HepG2 (cell line): ENCODE measurements around the gene EPDR1. TPM values are rescaled to one million over a fixed set of nuclear protein-coding genes. Genes with fewer than 3 reads are reported as not detected.

Experiments used
- ATAC-seq: fragments of 200-7000 bp; cut with Tn5 transposase; 3 replicates; pipeline ENCODE4 v1.9.1; 2020; ENCODE audit warnings: mild to moderate bottlenecking, moderate library complexity
- BruUV-seq: library from RNA; stranded (reverse); fragments of 400-500 nt; replicated peaks from 2 replicates; lab custom pipeline; 2021; lab: Mats Ljungman, UMichigan
- CTCF ChIA-PET: fragments of 300-600 bp; formaldehyde crosslinking; extraction: SDS; loops from one replicate; lab custom pipeline; 2021; ENCODE audit warnings: low total read pairs, inconsistent platforms, low intra/inter-chr PET ratio; lab: Yijun Ruan, JAX
- POLR2A ChIA-PET: fragments of 350-600 bp; sonication (Branson Sonifier 250); formaldehyde crosslinking; loops from one replicate; lab custom pipeline; 2020; ENCODE audit warnings: antibody characterized with exemption, inconsistent platforms; lab: Yijun Ruan, JAX
- DNase-seq: peaks from one replicate; pipeline ENCODE4 v3.0.0-alpha.2; 2015; ENCODE audit warnings: low spot score
- FAIRE-seq: peaks from 3 replicates; lab custom pipeline; 2011; peaks lifted over from hg19 to GRCh38; lab: Jason Lieb, UNC
- H2AFZ ChIP-seq: one replicate; pipeline ENCODE4 v1.6.1; 2011; ENCODE audit warnings: low read length, inconsistent platforms
- H3K27ac ChIP-seq: fragments of 300-600 bp; 3 replicates; pipeline ENCODE4 v1.8.0; 2011; ENCODE audit warnings: mixed run types, mild to moderate bottlenecking, mixed read lengths, low read length, inconsistent platforms; ENCODE audit not compliant: insufficient read depth; ENCODE audit errors: extremely low read length
- H3K27me3 ChIP-seq, 2 experiments: fragments of 200-600 bp in 1 of 2; 2 replicates in 1 of 2; 3 replicates in 1 of 2; pipeline versions ENCODE4 v1.6.0 to v1.8.0; 2011; ENCODE audit warnings: low read length in 2 of 2, mild to moderate bottlenecking in 2 of 2, moderate library complexity in 2 of 2, inconsistent platforms in 1 of 2; ENCODE audit not compliant: insufficient read depth in 2 of 2, control insufficient read depth in 1 of 2
- H3K36me3 ChIP-seq, 2 experiments: fragments of 200-600 bp in 1 of 2; replicated peaks in 1 of 2; 2 replicates in 1 of 2; 3 replicates in 1 of 2; pipeline versions ENCODE4 v1.5.1 to v1.8.0; 2011; ENCODE audit warnings: low read length in 2 of 2, inconsistent platforms in 1 of 2; ENCODE audit not compliant: insufficient read depth in 2 of 2, control insufficient read depth in 1 of 2
- H3K4me1 ChIP-seq: 2 replicates; pipeline ENCODE4 v1.5.1; 2012; ENCODE audit warnings: low read length, inconsistent platforms; ENCODE audit not compliant: insufficient read depth
- H3K4me2 ChIP-seq: 2 replicates; pipeline ENCODE4 v1.6.0; 2011; ENCODE audit warnings: low read depth, low read length, inconsistent platforms
- H3K4me3 ChIP-seq, 3 experiments: fragments of 200-600 bp in 1 of 3; sonication (generic), shearing (Covaris generic) in 1 of 3; replicated peaks in 1 of 3; 2 replicates each; pipeline ENCODE4 v1.5.1; 2011 to 2016; ENCODE audit warnings: low read length in 3 of 3, inconsistent platforms in 2 of 3, low read depth in 2 of 3, mild to moderate bottlenecking in 2 of 3, control low read depth in 1 of 3, mixed read lengths in 1 of 3; ENCODE audit not compliant: insufficient read depth in 1 of 3
- H3K79me2 ChIP-seq: one replicate; pipeline ENCODE4 v1.6.1; 2011; ENCODE audit warnings: low read length, inconsistent platforms; ENCODE audit not compliant: insufficient read depth
- H3K9ac ChIP-seq: 2 replicates; pipeline ENCODE4 v1.6.0; 2011; ENCODE audit warnings: mild to moderate bottlenecking, low read depth, low read length, inconsistent platforms; ENCODE audit not compliant: insufficient read depth
- H3K9me3 ChIP-seq: 2 replicates; pipeline ENCODE4 v1.5.1; 2012; ENCODE audit warnings: mild to moderate bottlenecking, low read length
- H4K20me1 ChIP-seq: 2 replicates; pipeline ENCODE4 v1.6.0; 2011; ENCODE audit warnings: inconsistent platforms, mild to moderate bottlenecking, low read length, moderate library complexity; ENCODE audit not compliant: insufficient read depth
- ATRX ChIP-seq: sonication (generic); formaldehyde crosslinking; IDR thresholded peaks from 2 replicates; pipeline ENCODE4 v1.4.0; 2020; ENCODE audit warnings: missing genetic modification reagents, borderline replicate concordance
- CBFB ChIP-seq: sonication (generic); formaldehyde crosslinking; IDR thresholded peaks from 2 replicates; pipeline ENCODE4 v1.4.0; 2020; ENCODE audit warnings: missing genetic modification reagents
- DRAP1 ChIP-seq: IDR thresholded peaks from 2 replicates; pipeline ENCODE4 v1.6.1; 2016; ENCODE audit warnings: missing genetic modification reagents, missing compliant biosample characterization
- FOXC1 ChIP-seq: sonication (generic); formaldehyde crosslinking; IDR thresholded peaks from 2 replicates; pipeline ENCODE4 v1.8.0; 2022; ENCODE audit warnings: mild to moderate bottlenecking, missing genetic modification reagents, borderline replicate concordance
- FOXP4 ChIP-seq: sonication (generic); formaldehyde crosslinking; IDR thresholded peaks from 2 replicates; pipeline ENCODE4 v1.4.0; 2020; ENCODE audit warnings: missing genetic modification reagents
- HIVEP1 ChIP-seq: sonication (generic); formaldehyde crosslinking; IDR thresholded peaks from 2 replicates; pipeline ENCODE4 v1.4.0; 2020; ENCODE audit warnings: mild to moderate bottlenecking, missing genetic modification reagents
- HNRNPLL ChIP-seq: fragments of 200-400 bp; formaldehyde crosslinking; IDR thresholded peaks from 2 replicates; pipeline ENCODE4 v1.6.1; 2017; ENCODE audit warnings: mild to moderate bottlenecking, low read depth, low read length; ENCODE audit not compliant: poor library complexity, severe bottlenecking
- MBD4 ChIP-seq: IDR thresholded peaks from 2 replicates; pipeline ENCODE4 v1.6.1; 2012; ENCODE audit warnings: low read length, inconsistent platforms, borderline replicate concordance
- MEIS2 ChIP-seq: sonication (generic); formaldehyde crosslinking; IDR thresholded peaks from 2 replicates; pipeline ENCODE4 v1.9.0; 2021; ENCODE audit warnings: mild to moderate bottlenecking, missing genetic modification reagents
- PAWR ChIP-seq: sonication (generic); formaldehyde crosslinking; IDR thresholded peaks from 2 replicates; pipeline ENCODE4 v1.4.0; 2020; ENCODE audit warnings: missing genetic modification reagents, mild to moderate bottlenecking, borderline replicate concordance
- RXRA ChIP-seq: sonication (generic); formaldehyde crosslinking; IDR thresholded peaks from 2 replicates; pipeline ENCODE4 v1.5.1; 2020; ENCODE audit warnings: missing genetic modification reagents
- TOPORS ChIP-seq: sonication (generic); formaldehyde crosslinking; IDR thresholded peaks from 2 replicates; pipeline ENCODE4 v1.8.0; 2023; ENCODE audit warnings: mild to moderate bottlenecking, missing genetic modification reagents
- ZFP36 ChIP-seq: fragments of 150-350 bp; IDR thresholded peaks from 2 replicates; pipeline ENCODE4 v1.6.1; 2018; ENCODE audit warnings: borderline replicate concordance, low read length, low read depth; ENCODE audit not compliant: partially characterized antibody
- ZFP37 ChIP-seq: sonication (generic); formaldehyde crosslinking; IDR thresholded peaks from 2 replicates; pipeline ENCODE4 v1.4.0; 2020; ENCODE audit warnings: missing genetic modification reagents, borderline replicate concordance
- ZNF256 ChIP-seq: sonication (generic); formaldehyde crosslinking; conservative IDR thresholded peaks from 2 replicates; pipeline ENCODE4 v1.4.0; 2020; ENCODE audit warnings: missing genetic modification reagents
- ZNF263 ChIP-seq: sonication (generic); formaldehyde crosslinking; IDR thresholded peaks from 2 replicates; pipeline ENCODE4 v1.4.0; 2020; ENCODE audit warnings: missing genetic modification reagents
- ZNF383 ChIP-seq: sonication (generic); formaldehyde crosslinking; IDR thresholded peaks from 2 replicates; pipeline ENCODE4 v1.4.0; 2020; ENCODE audit warnings: missing genetic modification reagents, mild to moderate bottlenecking, borderline replicate concordance
- ZNF883 ChIP-seq: sonication (generic); formaldehyde crosslinking; IDR thresholded peaks from 2 replicates; pipeline ENCODE4 v1.5.1; 2020; ENCODE audit warnings: mild to moderate bottlenecking, missing genetic modification reagents; ENCODE audit errors: not compliant biosample characterization
- WGBS: methylation state at CpG from one replicate; pipeline ENCODE4 v1.1.6; 2017; ENCODE audit warnings: low lambda C conversion rate; 5-methylcytosine and 5-hydroxymethylcytosine counted together
- in situ Hi-C: cut with HindIII; loops from 2 replicates; pipeline ENCODE4 v1.10.0; 2017; ENCODE audit warnings: low pct_unique_long_range_greater_than_20kb; ENCODE audit not compliant: extremely low pct_ligation_motif_present
- intact Hi-C: fragments of 100-400 bp; cut with micrococcal nuclease; formaldehyde crosslinking; loops from one replicate; pipeline ENCODE4 v1.10.0; 2022; ENCODE audit not compliant: unreplicated experiment
- polyA plus RNA-seq, 8 experiments: library from polyadenylated mRNA; depleted of rRNA in 3 of 8; stranded (reverse) in 7 of 8; unstranded in 1 of 8; fragments of >200 nt; fragmentation: Illumina TruSeq in 4 of 8; extraction: Trizol in 4 of 8; gene quantifications; 2 replicates each; pipeline versions ENCODE4 v1.2.1 to v1.2.3, GENCODE V29; 2011 to 2016; ENCODE audit warnings: low read depth in 4 of 8, missing spikeins in 1 of 8, mixed read lengths in 1 of 8; ENCODE audit not compliant: insufficient read depth in 1 of 8
- total RNA-seq, 5 experiments: library from RNA; depleted of rRNA; stranded (reverse); fragments of >200 nt; fragmentation: Illumina TruSeq; extraction: Trizol; gene quantifications; 2 replicates each; pipeline ENCODE4 v1.2.3, GENCODE V29; 2016; ENCODE audit warnings: low read depth in 1 of 5

Gene EPDR1
- total and polyA plus RNA-seq, 2 of the 13 experiments (the other 11 are each of a cell fraction or from before 2014, with no cell fraction given): 38.3 to 50.2 TPM

DNA sequence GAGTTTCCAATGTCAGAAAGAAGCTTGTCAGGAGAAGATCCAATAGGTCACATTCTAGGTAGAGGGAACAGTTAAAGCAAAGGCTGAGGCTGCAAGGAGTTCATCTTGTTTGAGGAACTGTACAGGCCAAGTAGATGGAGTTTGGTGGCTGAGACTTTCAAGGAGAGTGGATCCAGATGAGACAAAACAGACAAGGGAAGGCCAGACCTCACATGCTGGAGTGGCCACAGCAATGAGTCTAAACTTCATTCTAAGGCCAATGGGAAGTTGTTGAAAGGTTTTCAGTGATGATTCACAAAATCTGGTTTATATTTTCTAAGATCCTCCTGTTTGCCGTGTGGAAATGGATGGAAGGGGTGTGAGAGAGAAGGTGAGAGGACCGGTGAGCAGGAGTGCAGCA is 40.0 kb downstream of the EPDR1 start:
- H3K27me3 ChIP-seq: no peaks in the 10 kb centered on the region
- no peak overlapping the region for H3K27ac ChIP-seq
- no peak overlapping the region for H3K4me2 ChIP-seq
- H3K79me2 ChIP-seq: no peaks in the 10 kb centered on the region
- in situ Hi-C loops: no loop called here
- ChIA-PET POLR2A (no interaction called here), CTCF (no interaction called here)
- ATAC-seq (no peak), FAIRE-seq (no peak), DNase-seq (no peak)
- H2AFZ ChIP-seq: no peak overlapping the region
- intact Hi-C loops: no loop called here
- 86% methylated on average over 2 of the region's 2 CpGs for WGBS
- no peaks in the 10 kb centered on the region for H3K9me3 ChIP-seq
- no peak for TF ChIP-seq ZNF883 (CRISPR knock-in tag)
- TF ChIP-seq ZFP37: no peak
- no peak for TF ChIP-seq ZNF263 (CRISPR knock-in tag)
- no peak for TF ChIP-seq HNRNPLL
- no peaks in the 10 kb centered on the region for H3K36me3 ChIP-seq
- H4K20me1 ChIP-seq: no peaks in the 10 kb centered on the region
- no peaks in the 10 kb centered on the region for H3K4me1 ChIP-seq
- no peak overlapping the region for H3K9ac ChIP-seq
- BruUV-seq: no TSS peak
- H3K4me3 ChIP-seq: no peak overlapping the region

DNA sequence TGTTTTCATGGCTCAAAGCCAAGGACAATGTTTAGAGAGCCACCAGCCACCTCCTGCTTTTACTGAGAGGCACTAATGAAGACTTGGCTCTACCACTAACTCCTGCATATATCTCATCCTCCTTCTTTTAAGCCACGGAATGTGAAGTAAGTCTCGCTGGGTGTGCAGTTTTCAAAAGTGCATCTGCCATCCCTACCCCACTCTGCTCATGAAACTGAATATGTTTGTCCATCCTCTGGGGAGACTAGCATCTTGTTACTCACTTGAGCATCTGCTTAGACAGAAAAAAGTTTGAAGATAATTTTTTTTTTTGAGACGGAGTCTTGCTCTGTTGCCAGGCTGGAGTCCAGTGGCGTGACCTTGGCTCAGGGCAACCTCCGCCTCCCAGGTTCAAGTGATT is 40.8 kb downstream of the EPDR1 start:
- Histone ChIP-seq H3K36me3 (no peaks in the 10 kb centered on the region), H3K4me2 (no peak overlapping the region), H3K4me1 (no peaks in the 10 kb centered on the region), H3K9me3 (no peaks in the 10 kb centered on the region), H3K4me3 (no peak overlapping the region), H3K79me2 (no peaks in the 10 kb centered on the region), H4K20me1 (no peaks in the 10 kb centered on the region), H2AFZ (no peak overlapping the region), H3K27me3 (no peaks in the 10 kb centered on the region), H3K9ac (no peak overlapping the region), H3K27ac (no peak overlapping the region)
- TF ChIP-seq RXRA (no peak), CBFB (no peak), ATRX (CRISPR knock-in tag) (no peak), PAWR (CRISPR knock-in tag) (no peak), MEIS2 (no peak), TOPORS (no peak), ZNF256 (CRISPR knock-in tag) (no peak), FOXC1 (CRISPR knock-in tag) (no peak), ZNF383 (CRISPR knock-in tag) (no peak), FOXP4 (no peak), ZFP36 (no peak), HIVEP1 (CRISPR knock-in tag) (no peak), DRAP1 (CRISPR knock-in tag) (no peak), MBD4 (no peak)
- DNase-seq (no peak), FAIRE-seq (no peak), ATAC-seq (no peak)
- intact Hi-C loops (no loop called here), in situ Hi-C loops (no loop called here)
- no TSS peak for BruUV-seq
- POLR2A ChIA-PET: no interaction called here
- CTCF ChIA-PET: no interaction called here
- WGBS: 98% methylated on average over 4 of the region's 5 CpGs
